ENCODE measurements around the gene CCDC85C.

The CCDC85C gene

DNA sequence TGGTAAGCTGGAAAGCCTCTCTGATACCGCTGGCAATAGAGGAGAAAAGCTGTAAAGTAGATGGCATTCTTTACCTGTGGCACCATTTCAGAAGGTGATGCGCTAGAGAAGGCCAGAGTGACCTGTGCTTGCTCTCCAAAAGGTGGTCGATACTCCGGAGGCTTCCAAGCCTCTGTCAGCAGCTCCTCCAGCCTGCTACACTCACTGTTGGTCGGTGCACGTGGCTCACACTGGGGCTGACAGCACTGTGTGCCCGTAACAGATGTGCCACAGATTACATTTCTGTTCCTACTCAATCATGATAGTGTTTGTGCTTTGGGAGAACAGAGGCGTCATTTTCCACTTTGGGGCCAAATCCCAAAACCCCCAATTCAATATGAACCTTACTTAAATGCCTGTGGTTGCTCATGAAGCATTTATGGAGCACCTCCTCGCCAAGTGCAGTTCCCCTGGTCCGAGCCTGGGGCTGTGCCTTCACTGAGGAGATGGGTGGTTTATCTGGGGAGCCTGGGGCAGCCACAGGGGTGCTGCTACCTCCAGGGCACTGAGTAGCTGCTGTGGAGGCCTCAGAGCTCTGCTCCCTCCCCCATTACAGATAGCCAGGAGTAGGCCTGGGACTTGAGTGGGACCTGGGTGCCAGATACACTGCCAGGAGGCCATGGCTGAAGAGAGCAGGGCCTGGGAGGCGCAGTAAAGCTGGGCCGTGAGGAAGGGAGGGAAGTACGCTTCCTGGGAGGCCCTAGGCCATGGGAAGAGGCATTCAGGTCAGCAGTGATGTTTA lies 96.0 kb downstream of the CCDC85C start:
- DNase-seq (ENCODE audit: low spot score), result no peak
- H3K9me3 Mint-ChIP-seq, result no peaks in the 10 kb centered on the region
- H3K27ac Mint-ChIP-seq, result no peak overlapping the region
- H3K27me3 Mint-ChIP-seq (ENCODE audit: low read depth), result no peaks in the 10 kb centered on the region
- peaks cover 52% of the 10 kb centered on the region for H3K36me3 Mint-ChIP-seq (ENCODE audit: low read depth)
- H3K4me3 Mint-ChIP-seq, result no peak overlapping the region
- no peaks in the 10 kb centered on the region for H3K4me1 Mint-ChIP-seq (ENCODE audit: low read depth)

DNA sequence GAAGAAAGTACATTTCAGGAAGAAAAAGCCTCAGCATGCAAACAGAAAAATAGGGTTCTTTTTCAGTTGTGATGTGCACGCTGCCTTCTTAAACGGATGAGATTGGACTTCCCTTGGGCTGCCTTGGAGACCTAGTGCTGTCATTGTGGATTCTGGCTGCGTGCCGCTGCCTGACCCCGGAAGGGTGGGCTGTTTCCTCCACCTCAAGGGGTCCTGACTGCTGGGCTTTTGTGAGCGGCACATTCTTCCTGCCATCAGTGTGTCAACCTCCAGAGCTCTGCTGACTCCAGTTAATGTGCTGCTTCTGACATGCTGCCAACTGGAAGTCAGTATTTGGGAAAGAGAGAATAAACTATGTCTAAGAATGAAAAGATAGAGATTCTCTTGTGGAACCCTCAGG lies 97.7 kb downstream of the CCDC85C start:
- no peaks in the 10 kb centered on the region for H3K4me1 Mint-ChIP-seq (ENCODE audit: low read depth)
- no peaks in the 10 kb centered on the region for H3K27me3 Mint-ChIP-seq (ENCODE audit: low read depth)
- H3K9me3 Mint-ChIP-seq, result no peaks in the 10 kb centered on the region
- no peak for DNase-seq (ENCODE audit: low spot score)
- no peak overlapping the region for H3K4me3 Mint-ChIP-seq
- H3K27ac Mint-ChIP-seq, result no peak overlapping the region
- H3K36me3 Mint-ChIP-seq (ENCODE audit: low read depth), result peaks cover 59% of the 10 kb centered on the region

DNA sequence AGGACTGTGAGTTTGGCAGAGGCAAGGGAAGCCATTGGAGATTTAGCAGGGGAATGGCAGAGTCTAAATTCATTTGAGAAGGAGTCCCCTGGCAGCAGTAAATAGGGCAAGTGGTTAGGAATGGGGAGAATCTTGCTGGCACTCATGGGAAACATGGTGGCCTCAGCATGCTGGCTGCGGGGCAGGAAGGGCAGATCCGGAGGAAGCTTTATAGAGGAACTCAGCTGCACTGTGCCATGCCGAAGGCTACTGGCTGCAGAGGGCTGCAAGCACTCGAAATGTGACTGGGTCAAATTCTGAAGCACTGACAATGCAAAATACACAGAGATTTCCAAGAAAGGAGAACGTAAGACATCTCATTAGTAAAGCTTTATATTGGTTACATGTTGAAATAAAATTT lies 98.9 kb downstream of the CCDC85C start:
- Mint-ChIP-seq H3K27ac (no peak overlapping the region), H3K9me3 (no peaks in the 10 kb centered on the region), H3K36me3 (ENCODE audit: low read depth) (peaks cover 68% of the 10 kb centered on the region), H3K4me3 (no peak overlapping the region), H3K4me1 (ENCODE audit: low read depth) (no peaks in the 10 kb centered on the region), H3K27me3 (ENCODE audit: low read depth) (no peaks in the 10 kb centered on the region)
- DNase-seq (ENCODE audit: low spot score), result no peak

DNA sequence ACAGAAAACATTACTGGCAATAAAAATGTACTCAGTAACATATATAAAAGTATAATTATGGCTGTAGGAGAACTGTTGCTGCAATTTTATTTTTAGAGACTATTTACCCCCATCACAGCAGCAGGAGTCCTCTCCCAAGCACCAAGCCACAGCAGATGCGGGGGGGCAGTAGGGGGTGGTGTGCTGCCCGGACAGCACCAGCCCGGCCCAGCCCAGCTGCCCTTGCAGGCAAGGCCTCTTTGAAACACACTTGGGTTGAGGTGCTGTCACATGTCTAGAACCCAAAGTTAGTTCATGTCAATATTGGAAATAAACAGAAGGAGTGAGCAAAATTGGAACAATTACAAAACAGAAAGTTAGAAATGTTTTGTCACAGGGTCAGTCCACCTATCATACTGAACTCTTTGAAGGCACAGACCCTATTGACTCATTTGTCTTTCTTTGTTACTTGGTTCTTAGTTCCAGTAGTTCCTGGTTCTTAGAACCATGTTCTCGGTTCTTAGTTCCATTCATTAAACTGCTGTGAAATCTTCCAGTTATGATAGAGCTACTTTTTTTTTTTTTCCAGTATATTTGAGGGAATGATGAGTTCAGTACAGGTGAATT lies 100.1 kb downstream of the CCDC85C start:
- peaks cover 67% of the 10 kb centered on the region for H3K36me3 Mint-ChIP-seq (ENCODE audit: low read depth)
- H3K27ac Mint-ChIP-seq, result no peak overlapping the region
- no peaks in the 10 kb centered on the region for H3K9me3 Mint-ChIP-seq
- DNase-seq (ENCODE audit: low spot score), result no peak
- H3K4me3 Mint-ChIP-seq, result no peak overlapping the region
- no peaks in the 10 kb centered on the region for H3K27me3 Mint-ChIP-seq (ENCODE audit: low read depth)
- no peaks in the 10 kb centered on the region for H3K4me1 Mint-ChIP-seq (ENCODE audit: low read depth)

- no peaks in the 10 kb centered on the region for H3K9me3 Mint-ChIP-seq
- no peaks in the 10 kb centered on the region for H3K4me1 Mint-ChIP-seq (ENCODE audit: low read depth)
- no peaks in the 10 kb centered on the region for H3K27me3 Mint-ChIP-seq (ENCODE audit: low read depth)
- peaks cover 64% of the 10 kb centered on the region for H3K36me3 Mint-ChIP-seq (ENCODE audit: low read depth)
- no peak for DNase-seq (ENCODE audit: low spot score)
- H3K27ac Mint-ChIP-seq, result no peak overlapping the region
- H3K4me3 Mint-ChIP-seq, result no peak overlapping the region
These were observed 101.0 kb downstream of the CCDC85C start for GRCh38 chr14:99502989-99503421.

DNA sequence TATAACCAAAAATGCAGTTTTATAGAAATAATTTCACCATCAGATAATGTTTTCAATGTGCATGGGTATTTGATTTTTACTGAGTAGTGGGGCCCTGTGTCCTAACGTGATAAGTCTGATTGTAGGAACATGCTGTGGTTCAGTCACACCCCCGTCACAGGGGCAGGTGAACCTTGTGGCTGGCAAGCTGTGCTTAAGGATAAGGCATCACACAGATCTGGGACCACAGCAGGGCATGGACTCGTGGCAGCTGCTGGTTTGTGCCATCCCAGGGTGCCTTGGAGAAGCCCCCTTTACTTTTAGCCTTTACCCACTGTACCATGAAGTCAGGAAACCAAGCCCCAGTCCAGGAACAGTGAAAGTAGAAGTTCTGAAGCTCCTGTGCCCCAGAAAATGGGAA lies 106.1 kb downstream of the CCDC85C start:
- Mint-ChIP-seq H3K9me3 (no peaks in the 10 kb centered on the region), H3K27ac (no peak overlapping the region), H3K4me3 (no peak overlapping the region), H3K27me3 (ENCODE audit: low read depth) (no peaks in the 10 kb centered on the region), H3K36me3 (ENCODE audit: low read depth) (peaks cover 63% of the 10 kb centered on the region), H3K4me1 (ENCODE audit: low read depth) (no peaks in the 10 kb centered on the region)
- no peak for DNase-seq (ENCODE audit: low spot score)

GRCh38 chr14:99497341-99497740 lies 106.7 kb downstream of the CCDC85C start:
- no peak overlapping the region for H3K27ac Mint-ChIP-seq
- H3K27me3 Mint-ChIP-seq (ENCODE audit: low read depth), result no peaks in the 10 kb centered on the region
- peaks cover 60% of the 10 kb centered on the region for H3K36me3 Mint-ChIP-seq (ENCODE audit: low read depth)
- H3K9me3 Mint-ChIP-seq, result no peaks in the 10 kb centered on the region
- no peak for DNase-seq (ENCODE audit: low spot score)
- no peaks in the 10 kb centered on the region for H3K4me1 Mint-ChIP-seq (ENCODE audit: low read depth)
- H3K4me3 Mint-ChIP-seq, result no peak overlapping the region

GRCh38 chr14:99484106-99484505 lies 119.9 kb downstream of the CCDC85C start:
- Mint-ChIP-seq H3K27ac (no peak overlapping the region), H3K4me1 (ENCODE audit: low read depth) (peaks cover 22% of the 10 kb centered on the region), H3K4me3 (no peak overlapping the region)

DNA sequence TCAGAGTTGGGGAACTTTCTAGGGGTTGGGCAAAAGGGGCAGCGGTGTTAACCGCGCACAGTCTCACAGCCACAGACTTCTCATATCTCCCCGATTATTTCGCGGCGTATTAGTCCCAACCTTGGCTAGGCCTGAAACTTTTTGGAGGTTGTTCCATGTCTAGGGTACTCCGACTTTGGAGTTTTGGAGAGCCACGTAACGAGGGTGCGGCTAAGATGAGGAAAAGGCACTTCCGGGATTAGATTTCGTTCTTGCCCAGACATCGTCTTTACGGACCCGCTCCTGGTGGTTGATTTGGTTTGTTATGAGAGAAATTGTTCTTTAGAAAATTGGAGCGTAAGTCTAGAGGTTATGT lies 122.3 kb downstream of the CCDC85C start:
- Mint-ChIP-seq H3K9me3 (no peaks in the 10 kb centered on the region), H3K4me3 (peak overlapping the region; percentile 98), H3K4me1 (ENCODE audit: low read depth) (peaks cover 35% of the 10 kb centered on the region), H3K27ac (peak overlapping the region; percentile 97), H3K36me3 (ENCODE audit: low read depth) (peaks cover 4% of the 10 kb centered on the region), H3K27me3 (ENCODE audit: low read depth) (no peaks in the 10 kb centered on the region)
- no peak for DNase-seq (ENCODE audit: low spot score)

More at GRCh38 chr14:99484106-99484505, 119.9 kb downstream of the CCDC85C start:
- Mint-ChIP-seq H3K27me3 (ENCODE audit: low read depth) (no peaks in the 10 kb centered on the region), H3K9me3 (no peaks in the 10 kb centered on the region), H3K36me3 (ENCODE audit: low read depth) (no peaks in the 10 kb centered on the region)
- no peak for DNase-seq (ENCODE audit: low spot score)

- DNase-seq (ENCODE audit: low spot score), result peak; percentile 100
- H3K4me3 Mint-ChIP-seq, result peak within 1 kb of the TSS; percentile 98
- peaks cover 33% of the 10 kb centered on the region for H3K4me1 Mint-ChIP-seq (ENCODE audit: low read depth)
- peaks cover 4% of the 10 kb centered on the region for H3K36me3 Mint-ChIP-seq (ENCODE audit: low read depth)
- peak within 1 kb of the TSS; percentile 97 for H3K27ac Mint-ChIP-seq
- H3K9me3 Mint-ChIP-seq, result no peaks in the 10 kb centered on the region
- H3K27me3 Mint-ChIP-seq (ENCODE audit: low read depth), result no peaks in the 10 kb centered on the region
These were observed 122.9 kb downstream of the CCDC85C start, which contains the start of gene CCNK for GRCh38 chr14:99480917-99481744. TSS of gene CCNK (plus strand) at chr14:99481409. CDS start at chr14:99492678, 11,269 bp downstream.

DNA sequence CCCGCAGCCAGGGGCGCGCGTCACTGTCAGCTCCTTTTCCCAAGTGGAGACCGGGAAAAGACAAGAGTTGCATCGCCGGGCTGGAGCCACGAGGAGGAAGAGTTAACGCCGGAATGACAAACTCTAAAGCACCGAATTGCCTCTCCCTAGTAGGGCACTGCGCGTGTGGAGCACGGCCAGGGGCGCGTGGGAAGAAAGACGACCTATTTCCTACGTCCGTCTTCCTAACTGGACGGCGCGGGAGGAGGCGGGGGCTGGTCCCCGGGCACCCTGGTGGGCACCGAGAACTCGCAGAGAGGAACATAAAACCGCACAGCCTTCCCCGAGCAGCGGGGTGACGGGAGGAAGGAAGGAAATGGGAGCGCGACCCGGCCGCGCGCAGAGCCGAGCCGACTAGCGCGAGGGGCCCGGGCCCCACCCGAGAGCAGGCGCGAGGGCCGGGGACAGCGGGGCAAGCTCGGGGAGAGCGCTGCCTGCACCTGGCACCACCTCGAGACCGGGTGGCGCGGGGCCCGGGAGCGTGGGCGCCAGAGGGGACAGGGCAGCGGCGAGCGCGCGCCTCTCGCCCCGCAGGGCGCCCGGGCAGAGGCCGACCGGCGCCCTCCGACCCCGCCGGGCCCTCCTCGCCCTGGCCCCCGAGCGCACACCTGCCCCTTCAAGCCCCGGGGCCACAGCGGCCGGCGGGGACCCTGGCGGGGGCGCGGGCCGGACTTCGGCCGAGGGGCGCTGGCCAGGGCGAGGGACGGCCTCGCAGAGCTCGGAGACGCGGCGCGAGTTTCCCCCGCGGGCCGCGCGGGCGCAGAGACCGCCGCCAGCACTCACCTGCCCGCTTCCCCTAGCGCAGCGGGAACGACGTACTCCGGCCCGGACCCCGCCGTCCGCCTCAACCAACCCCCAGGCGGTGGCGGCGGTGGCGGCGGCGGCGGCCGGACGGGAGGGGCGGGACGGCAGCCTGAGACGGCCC lies 123.8 kb downstream of the CCDC85C start, which contains the start of gene SETD3:
SETD3 (minus strand) TSS at position 954 of the 964 bp plus-strand sequence. CDS start 15,054 bp downstream, outside the sequence.
- H3K27me3 Mint-ChIP-seq (ENCODE audit: low read depth), result no peaks in the 10 kb centered on the region
- peak within 1 kb of the TSS; percentile 97 for H3K27ac Mint-ChIP-seq
- peak; percentile 46 for DNase-seq (ENCODE audit: low spot score)
- H3K36me3 Mint-ChIP-seq (ENCODE audit: low read depth), result peaks cover 4% of the 10 kb centered on the region
- peaks cover 33% of the 10 kb centered on the region for H3K4me1 Mint-ChIP-seq (ENCODE audit: low read depth)
- peak within 1 kb of the TSS; percentile 98 for H3K4me3 Mint-ChIP-seq
- H3K9me3 Mint-ChIP-seq, result no peaks in the 10 kb centered on the region

- Mint-ChIP-seq H3K27ac (peak overlapping the region; percentile 27), H3K4me1 (ENCODE audit: low read depth) (peaks cover 32% of the 10 kb centered on the region), H3K9me3 (no peaks in the 10 kb centered on the region), H3K36me3 (ENCODE audit: low read depth) (peaks cover 4% of the 10 kb centered on the region), H3K27me3 (ENCODE audit: low read depth) (no peaks in the 10 kb centered on the region), H3K4me3 (peak overlapping the region; percentile 96)
- no peak for DNase-seq (ENCODE audit: low spot score)
These were observed 124.7 kb downstream of the CCDC85C start for GRCh38 chr14:99479160-99479905.

Measured in T-helper 2 cell treated with Interferon-gamma antibody and Interleukin-4, amounts not matched to agents 5 μg/mL and 100 μg/mL, for 36 hours (primary cell).